CD14-positive monocyte (primary cell): ENCODE results near the gene RHEB. TPM values are rescaled to one million over a fixed set of nuclear protein-coding genes. Genes with fewer than 3 reads are reported as not detected.

Experiments used
- DNase-seq, 3 donors: peaks; one replicate each; pipeline ENCODE4 v3.0.0-alpha.2; 2011 to 2022
- H2AFZ ChIP-seq: 2 replicates; pipeline ENCODE4 v1.6.0; 2012; ENCODE audit warnings: mild to moderate bottlenecking, low read depth, low read length, inconsistent platforms; ENCODE audit not compliant: insufficient read depth, poor library complexity, severe bottlenecking
- H3K27ac ChIP-seq, 2 donors: 1 replicate in 1 of 2; 2 replicates in 1 of 2; pipeline ENCODE4 v1.5.1; 2012 to 2013; ENCODE audit warnings: low read length in 2 of 2, control low read depth in 1 of 2, inconsistent platforms in 1 of 2, low read depth in 1 of 2, mild to moderate bottlenecking in 1 of 2
- H3K27me3 ChIP-seq, 2 donors: one replicate each; pipeline versions ENCODE4 v1.6.0 to v1.6.1; 2011 to 2013; ENCODE audit warnings: low read length in 2 of 2; ENCODE audit not compliant: control insufficient read depth in 2 of 2, insufficient read depth in 2 of 2
- H3K36me3 ChIP-seq, 2 donors: replicated peaks in 1 of 2; 1 replicate in 1 of 2; 2 replicates in 1 of 2; pipeline versions ENCODE4 v1.5.1 to v1.6.1; 2012 to 2013; ENCODE audit warnings: low read length in 2 of 2, control low read depth in 1 of 2, inconsistent platforms in 1 of 2, mild to moderate bottlenecking in 1 of 2; ENCODE audit not compliant: insufficient read depth in 2 of 2, control insufficient read depth in 1 of 2
- H3K4me1 ChIP-seq, 2 donors: 1 replicate in 1 of 2; 2 replicates in 1 of 2; pipeline versions ENCODE4 v1.5.1 to v1.6.1; 2012 to 2013; ENCODE audit warnings: low read length in 2 of 2, control low read depth in 1 of 2, inconsistent platforms in 1 of 2, mild to moderate bottlenecking in 1 of 2, moderate library complexity in 1 of 2; ENCODE audit not compliant: insufficient read depth in 2 of 2, control insufficient read depth in 1 of 2
- H3K4me2 ChIP-seq: replicated peaks from 2 replicates; pipeline ENCODE3; 2012; ENCODE audit warnings: low read length, moderate library complexity, mild to moderate bottlenecking; ENCODE audit not compliant: poor library complexity, severe bottlenecking; ENCODE audit errors: extremely low read depth
- H3K4me3 ChIP-seq, 3 experiments: fragments of 200-600 bp in 1 of 3; sonication (generic) in 1 of 3; replicated peaks in 1 of 3; 1 replicate in 2 of 3; 2 replicates in 1 of 3; pipeline ENCODE4 v1.5.1; 2011 to 2013; ENCODE audit warnings: low read length in 3 of 3, mild to moderate bottlenecking in 3 of 3, control low read depth in 2 of 3, low read depth in 2 of 3, inconsistent platforms in 1 of 3, moderate library complexity in 1 of 3
- H3K79me2 ChIP-seq: 2 replicates; pipeline ENCODE4 v1.6.0; 2012; ENCODE audit warnings: mild to moderate bottlenecking, control low read depth, inconsistent platforms, low read length, moderate library complexity; ENCODE audit not compliant: insufficient read depth
- H3K9ac ChIP-seq: 2 replicates; pipeline ENCODE4 v1.6.0; 2017; ENCODE audit warnings: low read length, mild to moderate bottlenecking; ENCODE audit not compliant: insufficient read depth, poor library complexity, severe bottlenecking
- H3K9me3 ChIP-seq, 2 donors: replicated peaks in 1 of 2; 1 replicate in 1 of 2; 2 replicates in 1 of 2; pipeline versions ENCODE4 v1.5.1 to v1.6.1; 2012 to 2013; ENCODE audit warnings: low read length in 2 of 2, control low read depth in 1 of 2; ENCODE audit not compliant: control insufficient read depth in 1 of 2, insufficient read depth in 1 of 2
- H4K20me1 ChIP-seq: 2 replicates; pipeline ENCODE4 v1.6.0; 2012; ENCODE audit warnings: mild to moderate bottlenecking, low read length, control low read depth, moderate library complexity; ENCODE audit not compliant: insufficient read depth
- H3K27ac Mint-ChIP-seq, 7 donors: one replicate each; pipeline ENCODE4 v1.8.0; 2020; ENCODE audit warnings: mild to moderate bottlenecking in 7 of 7, mixed read lengths in 7 of 7, moderate library complexity in 6 of 7, inconsistent platforms in 2 of 7
- H3K27me3 Mint-ChIP-seq, 3 donors: one replicate each; pipeline ENCODE4 v1.8.0; 2021 to 2022; ENCODE audit warnings: low read depth in 3 of 3, mild to moderate bottlenecking in 3 of 3, mixed read lengths in 3 of 3, moderate library complexity in 3 of 3, inconsistent platforms in 1 of 3
- H3K36me3 Mint-ChIP-seq, 2 donors: one replicate each; pipeline ENCODE4 v1.8.0; 2020; ENCODE audit warnings: mixed read lengths in 2 of 2, inconsistent platforms in 1 of 2, mild to moderate bottlenecking in 1 of 2
- H3K4me1 Mint-ChIP-seq: one replicate; pipeline ENCODE4 v1.8.0; 2020; ENCODE audit warnings: mild to moderate bottlenecking, mixed read lengths
- H3K4me3 Mint-ChIP-seq, 2 donors: one replicate each; pipeline ENCODE4 v1.8.0; 2020; ENCODE audit warnings: mild to moderate bottlenecking in 2 of 2, mixed read lengths in 2 of 2, moderate library complexity in 1 of 2
- H3K9me3 Mint-ChIP-seq, 7 donors: one replicate each; pipeline ENCODE4 v1.8.0; 2020 to 2022; ENCODE audit warnings: mixed read lengths in 7 of 7, mild to moderate bottlenecking in 6 of 7, moderate library complexity in 6 of 7, inconsistent platforms in 2 of 7
- CTCF ChIP-seq: fragments of 200-600 bp; IDR thresholded peaks from one replicate; pipeline ENCODE4 v1.8.0; 2022; ENCODE audit warnings: antibody characterized with exemption, mild to moderate bottlenecking
- WGBS: methylation state at CpG from one replicate; pipeline ENCODE4 v1.1.5; 2013; ENCODE audit warnings: missing lambda C conversion rate; ENCODE audit not compliant: insufficient coverage; 5-methylcytosine and 5-hydroxymethylcytosine counted together
- intact Hi-C, 2 donors: fragments of 100-400 bp; cut with micrococcal nuclease; formaldehyde crosslinking; loops; one replicate each; pipeline versions ENCODE4 v1.15.0 to v1.15.1; 2023
- polyA plus RNA-seq, 3 donors: library from polyadenylated mRNA; depleted of rRNA in 1 of 3; unstranded in 2 of 3; stranded (reverse) in 1 of 3; fragments of 300-500 nt in 2 of 3; fragments of >200 nt in 1 of 3; fragmentation: Illumina TruSeq in 2 of 3; gene quantifications; 1 replicate in 2 of 3; 2 replicates in 1 of 3; pipeline ENCODE4 v1.2.3, GENCODE V29; 2012 to 2021

Gene RHEB
- polyA plus RNA-seq, 3 donors: 20.4 to 96.1 (median 95.8) TPM

GRCh38 chr7:151435971-151436370 lies 83.7 kb downstream of the RHEB start:
- no peak overlapping the region for H3K9ac ChIP-seq
- Mint-ChIP-seq H3K4me3 (no peak overlapping the region), H3K27ac (no peak overlapping the region), H3K9me3 (peaks cover 0 to 4% (median 0%) of the 10 kb centered on the region in 7 donors), H3K4me1 (peaks cover 21% of the 10 kb centered on the region), H3K27me3 (peaks cover 21 to 27% (median 22%) of the 10 kb centered on the region in 3 donors), H3K36me3 (no peaks in the 10 kb centered on the region)
- peaks cover 5 to 22% of the 10 kb centered on the region in 2 donors for H3K27me3 ChIP-seq
- H4K20me1 ChIP-seq: no peaks in the 10 kb centered on the region
- no peaks in the 10 kb centered on the region for H3K79me2 ChIP-seq
- DNase-seq: no peak
- peaks cover 5 to 10% of the 10 kb centered on the region in 2 donors for H3K4me1 ChIP-seq
- H3K4me2 ChIP-seq: no peak overlapping the region
- H2AFZ ChIP-seq: no peak overlapping the region
- WGBS: over 99% methylated on average over 10 of the region's 15 CpGs
- no peak overlapping the region for H3K4me3 ChIP-seq
- intact Hi-C loops: no loop called here
- no peaks in the 10 kb centered on the region for H3K9me3 ChIP-seq
- no peak overlapping the region for H3K27ac ChIP-seq
- TF ChIP-seq CTCF: no peak
- H3K36me3 ChIP-seq: no peaks in the 10 kb centered on the region

- H3K4me1 Mint-ChIP-seq: peaks cover 16% of the 10 kb centered on the region
- 91% methylated on average over 15 of the region's 20 CpGs for WGBS
- intact Hi-C loops: no loop called here
Observed at GRCh38 chr7:151435103-151435916, 84.4 kb downstream of the RHEB start.

More at GRCh38 chr7:151435103-151435916, 84.4 kb downstream of the RHEB start:
- H3K4me1 ChIP-seq: peaks cover 4 to 7% of the 10 kb centered on the region in 2 donors
- no peak overlapping the region for H2AFZ ChIP-seq
- H3K4me2 ChIP-seq: no peak overlapping the region
- H3K9ac ChIP-seq: no peak overlapping the region
- H3K79me2 ChIP-seq: no peaks in the 10 kb centered on the region
- Mint-ChIP-seq H3K36me3 (no peaks in the 10 kb centered on the region), H3K27me3 (peaks cover 15 to 21% (median 16%) of the 10 kb centered on the region in 3 donors), H3K4me3 (no peak overlapping the region), H3K9me3 (peaks cover 0 to 4% (median 0%) of the 10 kb centered on the region in 7 donors), H3K27ac (no peak overlapping the region)
- H3K9me3 ChIP-seq: no peaks in the 10 kb centered on the region
- H4K20me1 ChIP-seq: no peaks in the 10 kb centered on the region
- H3K36me3 ChIP-seq: no peaks in the 10 kb centered on the region
- H3K27me3 ChIP-seq: peaks cover 5 to 18% of the 10 kb centered on the region in 2 donors
- no peak for DNase-seq
- TF ChIP-seq CTCF: no peak
- H3K27ac ChIP-seq: no peak overlapping the region
- no peak overlapping the region for H3K4me3 ChIP-seq
